Left renal pelvis (tissue), 4 donors: Measurements from ENCODE around the gene ZNF791. TPM values are rescaled to one million over a fixed set of nuclear protein-coding genes. Genes with fewer than 3 reads are reported as not detected.
"Not testable (repeated sequence)": the region's sequence is repeated elsewhere in the genome, so short reads cannot be mapped to it uniquely, and the experiment has no call there.

Experiments used
- DNase-seq, 4 donors: peaks; one replicate each; pipeline ENCODE4 v3.0.0-alpha.2; 2013; ENCODE audit warnings: low read depth in 4 of 4, low spot score in 3 of 4
- polyA plus RNA-seq, 4 donors: library from polyadenylated mRNA; unstranded; fragments of 120-200 nt; gene quantifications; one replicate each; pipeline ENCODE4 v1.2.1, GENCODE V29; 2013; ENCODE audit not compliant: insufficient read length in 4 of 4

ZNF791 gene
- polyA plus RNA-seq, 4 donors, result 21.5 to 25.2 (median 23.0) TPM

- DNase-seq, result no peak
These were observed 17.6 kb downstream of the ZNF791 start for GRCh38 chr19:12628040-12629022.

DNA sequence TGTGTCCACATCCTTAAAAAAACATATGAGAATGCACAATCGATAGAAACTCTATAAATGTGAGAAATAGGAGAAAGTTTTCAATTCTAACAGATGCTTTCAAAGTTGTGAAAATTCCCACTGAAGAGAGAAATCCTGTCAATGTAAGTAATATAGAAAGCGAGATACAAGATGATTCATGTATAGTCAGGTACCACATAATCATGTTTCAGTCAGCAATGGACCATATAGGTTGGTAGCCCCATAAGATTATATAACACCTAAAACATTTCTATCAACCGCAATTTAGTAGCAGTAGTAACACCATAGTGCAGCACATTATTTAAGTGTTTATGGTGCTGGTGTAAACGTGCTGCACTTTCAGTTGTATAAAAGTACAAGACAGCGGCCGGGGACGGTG, 18.5 kb downstream of the ZNF791 start:
- no peak for DNase-seq

DNA sequence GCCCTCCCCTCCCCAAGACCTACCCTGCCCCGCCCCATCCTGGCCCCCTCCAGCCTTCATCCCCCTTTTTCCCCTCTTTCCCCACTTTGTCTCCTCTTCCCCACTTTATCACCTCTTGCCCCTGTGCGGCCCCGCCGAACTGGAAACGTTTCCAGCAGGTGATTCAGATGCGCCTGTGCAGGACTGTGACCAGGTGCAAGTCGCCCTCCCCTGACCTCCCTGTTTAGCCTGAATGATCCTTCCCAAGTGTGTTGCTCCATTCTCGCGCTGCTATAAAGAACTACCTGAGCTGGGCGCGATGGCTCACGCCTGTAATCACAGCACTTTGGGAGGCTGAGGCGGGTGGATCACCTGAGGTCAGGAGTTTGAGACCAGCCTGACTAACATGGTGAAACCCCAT, 25.9 kb downstream of the ZNF791 start:
- no peak for DNase-seq

DNA sequence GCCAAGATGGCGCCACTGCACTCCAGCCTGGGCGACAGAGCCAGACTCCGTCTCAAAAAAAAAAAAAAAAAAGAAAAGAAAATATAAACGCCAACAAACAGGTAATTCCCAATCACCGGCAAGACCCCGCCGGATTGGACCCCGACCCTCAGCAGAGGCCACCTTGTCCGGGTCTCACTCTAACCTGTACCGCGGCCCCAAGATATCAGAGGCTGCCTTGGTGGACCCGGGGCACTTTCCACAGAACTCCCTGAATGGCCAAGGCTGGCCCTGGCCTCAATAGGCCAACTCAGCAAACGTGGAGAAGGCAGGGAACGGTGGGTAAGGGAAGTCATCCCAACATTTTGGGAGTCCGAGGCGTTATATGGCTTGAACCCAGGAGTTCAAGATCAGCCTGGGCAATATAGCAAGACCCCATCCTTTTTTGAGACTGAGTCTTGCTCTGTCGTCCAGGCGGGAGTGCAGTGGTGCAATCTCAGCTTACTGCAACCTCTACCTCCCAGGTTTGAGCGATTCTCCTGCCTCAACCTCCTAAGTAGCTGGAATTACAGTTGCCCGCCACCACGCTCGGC, 28.0 kb downstream of the ZNF791 start:
- no peak for DNase-seq

- DNase-seq, result peak; percentile 36 to 62 (median 42)
These were observed 29.3 kb downstream of the ZNF791 start for GRCh38 chr19:12639901-12640613.

DNA sequence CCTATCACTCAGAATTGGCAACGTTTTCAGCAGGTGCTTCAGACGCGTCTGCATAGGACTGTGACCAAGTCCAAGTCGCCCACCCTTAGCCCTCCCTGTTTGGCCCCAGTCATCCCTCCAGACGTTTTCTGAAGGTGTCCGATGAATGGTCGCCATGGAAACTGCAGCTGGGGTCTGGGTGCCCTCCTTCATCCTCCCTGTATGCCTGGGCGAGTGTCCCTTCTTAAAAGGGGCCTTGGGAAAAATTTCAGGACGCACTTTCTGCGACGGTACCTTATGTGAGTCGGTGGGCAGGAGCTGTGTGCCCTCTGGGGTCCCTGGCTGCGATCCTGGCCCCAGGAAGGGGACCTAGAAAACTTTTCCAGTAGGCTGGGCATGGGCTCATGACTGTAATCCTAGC, 30.7 kb downstream of the ZNF791 start:
- DNase-seq, result no peak

DNA sequence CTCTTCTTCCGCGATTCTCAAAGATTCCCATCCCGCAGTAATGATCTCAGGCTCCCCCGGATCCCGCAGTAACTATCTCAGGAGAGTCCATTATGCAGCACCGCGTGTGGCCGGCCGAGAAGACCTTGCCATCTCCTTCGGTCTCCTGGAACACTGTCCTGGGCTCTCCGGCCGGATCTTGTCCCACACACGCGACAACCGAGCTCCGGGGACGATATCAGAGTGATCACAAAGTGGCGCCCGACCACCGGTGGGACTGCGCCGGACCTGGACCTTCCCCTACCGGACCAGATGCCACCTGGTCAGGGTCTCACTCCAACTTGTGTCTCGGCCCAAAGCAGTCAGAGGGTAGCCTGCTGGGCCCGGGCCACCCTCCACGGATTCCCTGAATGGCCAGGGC, 31.8 kb downstream of the ZNF791 start:
- no peak for DNase-seq

DNA sequence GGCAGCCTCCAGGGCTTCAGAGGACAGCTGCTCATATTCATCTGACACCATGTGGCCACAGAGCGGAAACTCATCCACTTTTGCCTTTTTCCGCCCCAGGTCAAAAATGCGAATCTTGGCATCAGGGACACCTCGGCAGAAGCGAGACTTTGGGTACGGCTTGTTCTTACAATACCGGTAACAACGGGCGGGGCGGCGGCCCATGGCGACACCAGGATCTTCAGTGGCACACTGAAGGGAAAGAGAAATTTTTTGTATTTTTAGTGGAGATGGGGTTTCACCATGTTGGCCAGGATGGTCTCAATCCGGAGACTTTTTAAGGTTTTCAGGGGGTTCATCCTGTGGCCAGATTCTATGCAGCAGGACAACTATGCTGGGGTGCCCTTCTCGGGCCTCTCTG, 33.0 kb downstream of the ZNF791 start:
- DNase-seq, result not testable (repeated sequence)

GRCh38 chr19:12646551-12646950, 35.8 kb downstream of the ZNF791 start:
- no peak for DNase-seq

DNA sequence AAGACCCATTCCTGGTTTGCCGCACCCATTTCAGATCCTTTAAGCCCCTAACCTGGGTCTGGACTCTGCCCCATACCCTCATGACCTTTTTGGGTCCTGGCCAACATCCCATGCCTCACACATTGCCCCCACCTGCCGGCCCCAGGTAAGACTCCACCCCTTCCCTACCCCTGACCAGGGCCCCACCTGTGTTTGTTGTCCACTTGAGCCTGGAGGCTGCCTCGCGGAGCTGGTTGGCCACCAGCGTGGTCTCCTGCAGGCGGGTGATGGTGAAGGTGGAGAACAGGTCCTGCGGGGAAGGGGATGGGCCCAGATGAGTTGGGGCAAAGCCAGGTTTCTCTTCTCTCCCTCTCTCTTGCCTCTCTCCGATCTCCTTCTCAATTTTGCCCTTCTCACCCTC, 36.3 kb downstream of the ZNF791 start:
- no peak for DNase-seq

DNA sequence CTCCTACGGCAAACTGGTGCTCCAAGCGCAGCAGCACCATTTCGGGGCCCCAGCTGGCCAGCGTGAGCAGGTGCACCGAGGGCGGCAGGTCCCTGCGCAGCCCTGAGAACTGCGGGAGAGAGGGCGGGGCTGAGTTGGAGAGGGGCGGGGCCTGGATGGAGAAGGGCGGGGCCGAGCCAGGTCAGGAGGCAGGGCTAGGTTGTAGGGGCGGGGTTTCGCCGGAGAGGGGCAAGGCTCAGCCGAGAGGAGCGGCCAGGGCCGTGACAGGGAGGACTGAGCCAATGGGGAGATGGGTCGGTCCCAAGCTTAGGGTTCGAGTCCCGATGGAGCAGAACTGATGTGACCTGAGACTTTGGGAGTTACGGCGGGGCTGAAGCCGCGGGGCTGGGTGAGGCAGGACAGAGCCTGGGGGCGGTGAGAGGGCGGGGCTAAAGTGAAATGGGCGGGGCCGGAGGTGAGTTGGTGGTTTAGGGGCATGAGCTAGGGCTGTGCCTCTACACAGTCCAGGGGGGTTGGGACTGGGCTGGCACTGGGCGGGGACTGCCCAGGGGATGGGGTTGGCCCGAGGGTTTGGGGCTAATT, 36.9 kb downstream of the ZNF791 start:
- no peak for DNase-seq

DNA sequence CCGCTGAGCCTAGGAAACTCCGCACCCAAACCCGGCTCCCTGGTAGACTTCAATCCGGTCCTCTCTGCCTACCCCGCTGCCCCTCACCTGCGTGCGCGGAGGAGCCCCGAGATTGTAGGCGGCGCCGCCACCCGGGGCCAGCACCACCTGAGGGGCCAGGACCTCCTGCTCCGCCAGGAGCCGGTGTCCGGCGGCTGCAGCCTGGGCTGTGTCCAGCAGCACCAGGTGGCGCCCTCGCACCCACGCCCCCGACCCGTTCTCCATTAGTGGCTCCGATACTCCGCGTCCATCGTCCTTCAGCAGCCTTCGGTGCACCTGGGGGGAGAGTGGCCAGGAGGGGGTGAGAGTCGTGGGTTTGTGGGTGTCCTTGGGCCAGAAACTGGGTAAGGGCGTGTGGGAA, 37.4 kb downstream of the ZNF791 start:
- DNase-seq, result no peak

GRCh38 chr19:12649941-12650340, 39.2 kb downstream of the ZNF791 start:
- DNase-seq, result no peak

DNA sequence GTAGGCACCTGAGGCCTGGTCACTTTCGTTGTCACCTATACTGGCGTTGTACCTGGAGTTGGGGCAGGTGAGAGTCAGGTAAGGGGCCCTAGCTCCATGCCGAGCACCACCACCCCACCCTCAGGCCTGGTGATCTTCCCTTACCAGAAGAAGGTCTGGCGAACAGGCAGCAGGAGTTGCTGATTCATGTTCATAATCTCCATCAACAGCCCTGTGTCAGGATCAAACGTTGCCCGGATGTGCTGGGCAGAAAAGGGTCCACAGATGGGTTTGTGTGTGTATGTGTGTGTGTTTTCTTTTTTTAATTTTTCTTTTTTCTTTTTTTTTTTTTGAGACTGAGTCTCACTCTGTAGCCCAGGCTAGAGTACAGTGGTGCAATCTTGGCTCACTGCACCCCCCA, 41.5 kb downstream of the ZNF791 start:
- DNase-seq, result no peak

DNA sequence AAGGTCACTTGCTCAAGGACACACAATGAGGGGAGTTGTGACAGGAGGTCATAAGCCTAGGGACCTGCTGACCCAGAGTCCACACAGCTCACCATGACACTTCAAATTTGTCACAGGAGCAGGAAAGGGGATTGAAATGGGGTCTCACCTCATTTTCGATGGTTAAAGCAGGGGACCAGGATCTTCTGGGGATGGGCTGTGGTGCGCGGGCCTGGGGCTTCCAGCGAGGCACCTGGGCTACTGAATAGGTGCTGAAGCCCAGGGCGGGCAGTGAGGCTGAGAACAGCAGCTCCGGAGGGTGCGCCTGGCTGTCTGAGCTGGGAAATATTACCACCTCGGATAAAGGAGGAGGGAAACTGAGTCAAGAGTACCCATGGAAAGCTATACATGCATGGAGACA, 44.8 kb downstream of the ZNF791 start:
- no peak for DNase-seq

DNA sequence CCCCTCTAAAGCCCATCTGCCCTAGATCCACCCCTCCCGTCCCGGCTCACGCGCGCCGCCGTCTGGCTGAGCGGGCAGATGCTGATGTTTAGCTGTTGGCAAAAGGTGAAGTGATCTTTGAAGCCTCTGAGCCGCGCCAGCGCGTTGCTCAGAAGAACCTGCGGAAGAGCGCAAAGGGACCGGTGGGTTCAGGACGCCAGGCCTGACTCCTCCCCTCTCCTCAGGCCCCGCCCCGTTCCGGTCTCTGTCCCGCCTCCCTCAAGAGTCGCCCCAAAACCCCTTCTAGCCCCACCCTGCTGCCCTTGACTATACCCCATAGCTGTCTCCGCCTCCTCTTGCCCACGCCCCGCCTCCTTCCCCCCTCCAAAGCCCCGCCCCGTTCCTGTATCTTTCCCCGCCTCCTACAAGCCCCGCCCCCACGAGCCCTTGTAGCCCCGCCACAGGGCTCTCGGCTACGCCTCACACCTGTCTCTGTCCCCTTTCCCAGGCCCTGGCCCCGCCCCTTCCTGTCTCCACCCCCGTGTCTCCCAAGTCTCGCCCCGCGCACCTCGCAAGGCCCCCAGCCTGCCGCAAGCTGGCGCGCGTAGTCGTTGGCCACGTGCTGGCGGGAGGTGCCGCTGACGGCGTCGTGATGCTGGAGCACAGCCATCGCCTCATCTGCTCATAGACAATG, 46.3 kb downstream of the ZNF791 start:
- DNase-seq, result no peak

DNA sequence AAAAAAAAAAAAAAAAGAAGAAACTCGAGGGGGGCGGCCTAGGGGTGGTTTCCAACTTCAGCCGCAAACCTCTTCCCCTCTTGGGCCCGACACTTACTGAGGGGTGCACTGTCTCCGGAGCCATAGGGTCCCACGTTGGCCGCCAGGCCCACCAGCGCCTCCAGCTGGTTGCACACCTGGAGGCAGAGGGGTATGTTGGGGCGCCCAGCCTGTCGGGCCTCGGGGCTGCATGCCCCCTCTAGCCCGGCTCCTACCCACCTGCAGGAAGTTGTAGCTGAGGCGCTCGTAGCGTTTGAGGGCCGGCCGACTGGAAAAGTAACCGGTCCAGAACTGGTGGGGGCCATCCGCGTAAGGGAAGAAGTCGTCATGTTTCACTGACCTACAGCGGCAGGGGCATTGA, 47.2 kb downstream of the ZNF791 start:
- no peak for DNase-seq

DNA sequence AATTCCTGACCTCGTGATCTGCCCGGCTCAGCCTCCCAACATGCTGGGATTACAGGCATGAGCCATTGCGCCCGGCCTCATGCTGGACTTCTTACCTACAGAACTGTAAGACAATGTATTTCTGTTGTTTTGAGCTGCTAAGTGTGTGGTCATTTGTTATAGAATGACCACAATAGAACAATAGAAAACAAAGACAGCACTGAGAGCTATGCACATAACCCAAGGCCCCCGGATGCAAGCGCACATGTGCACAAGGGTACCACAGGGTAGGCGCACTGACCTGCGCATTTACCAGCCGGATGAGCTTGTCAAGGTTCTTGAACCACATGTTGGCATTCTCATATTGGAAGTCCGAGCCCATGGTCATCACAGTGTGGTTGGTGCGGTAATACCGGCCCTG, 50.3 kb downstream of the ZNF791 start:
- DNase-seq, result no peak

DNA sequence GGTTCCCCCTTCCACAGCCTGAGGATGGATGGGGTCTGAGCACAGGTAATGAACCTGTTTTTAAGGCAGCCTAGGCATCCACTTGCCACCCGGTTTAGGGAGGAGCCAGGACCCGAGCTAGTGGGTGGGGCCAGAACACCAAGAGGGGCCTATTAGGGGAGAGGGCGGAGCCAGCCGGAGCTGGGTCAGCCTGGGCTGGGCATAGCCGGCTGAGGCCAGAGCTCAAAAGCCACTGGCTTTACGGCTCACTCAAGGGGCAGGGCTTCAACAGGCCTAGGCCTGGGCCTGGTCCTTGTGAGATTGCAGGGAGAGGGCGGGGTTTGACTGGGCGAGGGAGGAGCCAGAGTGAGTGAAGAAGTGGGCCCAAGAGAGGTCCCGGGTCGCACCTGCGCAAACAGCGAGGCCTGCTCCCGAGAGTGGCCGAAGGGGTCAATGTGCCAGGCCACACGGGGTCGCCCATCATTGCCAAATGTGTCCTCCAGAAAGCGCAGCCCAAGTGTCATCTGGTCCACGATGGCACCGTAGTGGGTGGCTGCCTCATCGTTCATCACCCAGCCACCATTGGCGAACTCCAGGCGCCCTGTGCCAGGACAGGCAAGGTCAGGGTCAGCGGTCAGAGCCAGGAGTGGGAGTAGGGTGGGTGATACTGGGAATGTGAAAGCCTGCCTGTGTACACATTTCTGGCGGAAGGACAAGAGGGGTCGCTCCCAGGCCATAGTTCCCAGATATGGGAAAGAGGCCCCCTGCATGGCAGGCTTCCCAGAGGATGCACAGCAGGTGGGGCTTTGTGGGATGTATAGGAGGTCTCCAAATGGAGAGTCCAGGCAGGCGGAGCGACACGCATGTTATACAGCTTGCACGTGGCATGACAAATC, 53.9 kb downstream of the ZNF791 start:
- DNase-seq, result no peak

- no peak for DNase-seq
These were observed 54.5 kb downstream of the ZNF791 start for GRCh38 chr19:12665281-12665573.
